HG02610 (cell line): ENCODE results near the gene BBLN.
"Not testable (repeated sequence)": the region's sequence is repeated elsewhere in the genome, so short reads cannot be mapped to it uniquely, and the experiment has no call there.

Experiments used
- ATAC-seq: cut with Tn5 transposase; IDR thresholded peaks from one replicate; pipeline ENCODE4 v1.9.1; 2021; ENCODE audit warnings: mild to moderate bottlenecking, moderate library complexity; ENCODE audit not compliant: unreplicated experiment

Gene BBLN

GRCh38 chr9:128162215-128163026 lies 2.4 kb downstream of the BBLN start:
- no peak for ATAC-seq

DNA sequence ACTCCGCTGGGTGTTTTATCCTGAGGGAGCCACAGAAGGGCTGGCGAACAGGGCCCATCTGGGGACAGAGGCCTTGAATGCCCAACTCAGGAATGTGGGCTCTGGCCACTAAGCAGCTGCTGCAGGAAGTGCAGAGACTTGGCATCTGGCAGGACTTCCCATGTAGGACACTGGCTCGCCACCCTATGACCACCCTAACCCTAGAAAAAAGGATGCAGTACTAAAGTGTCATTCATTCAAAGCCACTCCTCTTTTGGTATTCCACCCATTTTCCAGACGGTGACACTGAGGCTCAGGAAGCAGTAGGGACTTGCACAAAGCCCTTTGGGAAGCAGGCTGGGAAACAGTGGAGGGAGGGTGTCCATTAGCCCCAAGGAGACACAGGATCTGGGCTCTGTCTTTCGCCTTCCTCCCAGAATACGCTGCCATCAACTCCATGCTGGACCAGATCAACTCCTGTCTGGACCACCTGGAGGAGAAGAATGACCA lies 3.0 kb downstream of the BBLN start:
- no peak for ATAC-seq

DNA sequence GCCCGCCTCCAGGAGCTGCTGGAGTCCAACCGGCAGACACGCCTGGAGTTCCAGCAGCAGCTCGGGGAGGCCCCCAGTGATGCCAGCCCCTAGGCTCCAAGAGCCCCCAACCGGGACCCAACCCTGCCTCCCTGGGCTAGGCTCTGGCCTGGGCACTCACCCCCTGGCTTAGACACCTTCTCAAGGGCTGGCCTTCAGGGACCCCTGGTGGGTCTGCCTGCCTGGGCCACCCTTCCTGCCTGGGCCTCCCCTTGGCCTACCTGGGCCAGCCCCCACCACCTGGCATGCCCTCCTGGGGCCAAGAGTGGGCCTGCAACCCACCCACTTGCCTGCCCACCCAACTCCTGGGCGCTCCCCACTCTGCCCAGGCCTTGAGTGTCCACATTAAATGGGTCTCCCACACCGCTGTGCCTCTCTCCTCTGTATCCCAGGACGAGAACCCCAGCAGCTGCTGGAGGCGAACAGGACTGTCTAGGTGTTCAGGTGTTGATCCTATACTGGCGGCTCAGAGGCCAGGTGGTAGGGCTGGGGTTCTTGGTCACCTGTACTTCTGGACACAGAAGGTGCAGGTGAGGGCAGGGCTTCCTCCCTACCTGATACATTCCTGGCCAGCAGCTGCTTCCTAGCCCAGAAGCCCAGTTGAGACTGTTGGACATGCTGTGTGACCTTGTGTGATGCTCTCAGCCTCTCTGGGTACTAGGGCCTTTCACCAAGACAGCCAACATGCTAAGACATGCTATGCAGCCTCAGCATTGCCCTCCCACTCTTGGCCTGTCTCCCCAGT lies 3.6 kb downstream of the BBLN start:
- ATAC-seq, result no peak

DNA sequence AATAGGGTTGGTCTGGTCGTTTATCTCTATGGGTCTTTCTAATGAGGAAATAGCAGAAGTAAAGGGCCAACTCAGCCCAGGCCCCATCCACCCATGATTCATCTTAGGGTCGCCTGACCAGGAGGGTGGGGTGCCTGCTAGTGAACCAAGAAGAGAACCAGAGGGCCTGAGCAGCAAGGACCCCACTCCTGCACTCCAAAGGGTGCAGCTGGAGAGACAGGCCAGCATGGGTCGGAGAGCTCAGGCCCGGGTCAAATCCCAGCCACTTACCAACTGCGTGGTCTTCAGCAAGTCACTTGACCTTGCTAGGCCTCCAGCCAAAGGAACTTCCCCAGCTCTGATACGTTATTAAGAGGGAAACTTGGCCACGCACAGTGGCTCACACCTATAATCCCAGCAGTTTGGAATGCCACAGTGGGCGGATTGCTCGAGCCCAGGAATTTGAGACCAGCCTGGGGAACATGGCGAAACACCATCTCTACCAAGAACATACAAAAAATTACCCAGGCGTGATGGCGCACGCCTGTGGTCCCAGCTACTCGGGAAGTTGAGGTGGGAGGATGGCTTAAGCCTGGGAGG lies 4.3 kb downstream of the BBLN start:
- no peak for ATAC-seq

DNA sequence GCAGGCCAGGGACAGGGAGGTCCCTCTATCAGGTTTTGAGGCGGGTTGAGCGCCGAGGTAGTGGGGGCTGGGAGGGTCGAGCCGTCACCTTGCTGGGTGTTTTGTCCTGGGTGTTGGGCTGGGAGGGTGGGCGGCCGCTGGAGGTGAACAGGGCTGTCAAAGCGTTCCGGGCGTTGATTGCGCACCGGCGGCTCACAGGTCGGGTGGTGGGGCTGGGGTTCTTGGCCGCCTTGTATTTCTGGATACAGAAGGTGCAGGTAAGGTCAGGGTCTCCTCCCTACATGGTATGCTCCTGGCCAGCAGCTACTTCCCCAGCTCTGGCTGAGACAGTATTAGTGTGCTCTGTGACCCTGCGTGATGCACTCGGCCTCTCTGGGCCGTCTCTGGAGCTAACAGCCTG lies 6.1 kb downstream of the BBLN start:
- no peak for ATAC-seq

GRCh38 chr9:128167209-128167608 lies 7.1 kb downstream of the BBLN start:
- ATAC-seq, result no peak

DNA sequence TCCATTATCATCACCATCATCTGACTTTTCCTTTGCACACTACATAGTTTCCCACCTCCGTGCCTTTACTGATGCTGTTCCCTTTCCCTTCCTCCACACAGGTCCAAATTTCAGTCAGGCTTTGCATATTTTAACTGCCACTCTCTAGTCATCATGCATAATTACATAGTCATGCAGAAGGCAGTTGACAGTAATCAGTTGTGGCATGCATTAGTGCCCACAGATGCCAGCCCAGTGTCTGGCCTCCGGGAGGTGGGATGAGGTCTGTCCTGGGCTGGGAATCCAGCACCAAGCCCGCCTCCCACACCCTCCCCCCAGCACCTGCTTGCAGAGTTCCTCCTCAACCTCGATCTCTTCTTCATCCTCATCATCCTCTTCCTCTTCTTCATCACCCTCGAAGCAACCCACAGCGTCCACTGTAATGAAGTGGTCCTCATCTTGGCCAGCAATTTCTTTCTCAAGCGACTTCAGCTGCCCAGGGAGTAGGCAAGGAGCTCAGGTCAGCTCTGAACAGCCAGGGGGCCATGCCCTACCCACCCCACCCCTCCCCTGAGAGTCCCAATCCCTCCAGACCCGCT lies 8.8 kb downstream of the BBLN start:
- no peak for ATAC-seq

- ATAC-seq, result no peak
Observed at GRCh38 chr9:128169492-128169891, 9.4 kb downstream of the BBLN start.

GRCh38 chr9:128169925-128170324 lies 9.9 kb downstream of the BBLN start:
- no peak for ATAC-seq

- ATAC-seq, result no peak
Observed at GRCh38 chr9:128174062-128174461, 14.0 kb downstream of the BBLN start.

- no peak for ATAC-seq
Observed at GRCh38 chr9:128175102-128175563, 15.1 kb downstream of the BBLN start.

GRCh38 chr9:128175726-128176125 lies 15.7 kb downstream of the BBLN start:
- ATAC-seq, result no peak

GRCh38 chr9:128178806-128179431 lies 18.9 kb downstream of the BBLN start:
- no peak for ATAC-seq

- no peak for ATAC-seq
Observed at GRCh38 chr9:128180001-128180400, 19.9 kb downstream of the BBLN start.

DNA sequence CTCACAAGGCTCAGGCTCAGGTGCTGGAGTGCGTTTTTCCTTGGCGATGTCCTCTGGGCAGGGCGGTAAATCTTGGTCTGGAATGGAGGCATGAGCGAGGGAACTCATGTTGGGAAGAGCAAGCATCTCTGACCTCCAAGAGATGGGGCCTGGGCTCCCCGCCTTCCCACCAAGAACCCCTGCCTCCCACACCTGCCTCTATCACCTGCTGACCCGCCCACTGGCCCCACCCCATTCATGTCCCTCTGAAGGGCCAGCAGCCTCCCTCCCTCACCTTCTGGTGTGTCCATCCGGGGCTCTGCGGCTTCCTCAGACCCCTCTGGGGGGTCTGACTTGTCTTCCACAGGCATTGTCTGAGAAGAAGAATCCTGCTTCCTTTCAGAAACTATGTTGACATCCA lies 20.4 kb downstream of the BBLN start:
- no peak for ATAC-seq

GRCh38 chr9:128181480-128181879 lies 21.4 kb downstream of the BBLN start:
- not testable (repeated sequence) for ATAC-seq

- ATAC-seq, result no peak
Observed at GRCh38 chr9:128182893-128183588, 23.0 kb downstream of the BBLN start.

GRCh38 chr9:128185979-128186965 lies 26.2 kb downstream of the BBLN start:
- no peak for ATAC-seq

DNA sequence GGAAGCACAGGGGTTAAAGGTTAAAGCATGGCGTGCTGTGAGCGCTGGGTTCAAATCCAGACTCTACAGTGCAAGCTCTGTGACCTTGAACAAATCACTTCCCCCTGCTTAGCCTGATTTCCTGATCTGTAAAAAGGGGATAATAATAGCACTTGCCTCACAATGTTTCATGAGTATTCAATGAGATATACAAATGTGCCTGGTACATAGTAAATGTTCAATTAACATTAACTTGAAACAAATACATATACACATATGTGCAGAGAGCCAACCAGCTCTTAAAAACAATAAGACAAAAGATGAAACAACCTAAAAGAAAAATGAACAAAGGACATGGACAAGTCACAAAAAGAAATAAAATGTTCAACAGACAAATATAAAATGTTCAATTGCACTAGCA lies 27.3 kb downstream of the BBLN start:
- no peak for ATAC-seq
